H1 (cell line): ENCODE data around the gene FITM1. TPM values are rescaled to one million over a fixed set of nuclear protein-coding genes. Genes with fewer than 3 reads are reported as not detected.

Source experiments
- BCL11A ChIP-seq, 2 experiments: IDR thresholded peaks; one replicate each; pipeline ENCODE4 v1.6.1; 2011; ENCODE audit warnings: low read depth in 2 of 2, low read length in 2 of 2, mild to moderate bottlenecking in 2 of 2
- EP300 ChIP-seq, 2 experiments: IDR thresholded peaks; 1 replicate in 1 of 2; 2 replicates in 1 of 2; pipeline ENCODE4 v1.6.1; 2011 to 2012; ENCODE audit warnings: low read depth in 2 of 2, low read length in 2 of 2, mild to moderate bottlenecking in 2 of 2, borderline replicate concordance in 1 of 2, inconsistent platforms in 1 of 2, moderate library complexity in 1 of 2
- POLR2A ChIP-seq, 2 experiments: IDR thresholded peaks; 1 replicate in 1 of 2; 2 replicates in 1 of 2; pipeline ENCODE4 v1.6.1; 2011; ENCODE audit warnings: low read depth in 2 of 2, low read length in 2 of 2, mild to moderate bottlenecking in 2 of 2; ENCODE audit errors: control extremely low read depth in 1 of 2
- RAD21 ChIP-seq, 2 experiments: IDR thresholded peaks in 1 of 2; conservative IDR thresholded peaks in 1 of 2; 2 replicates each; pipeline ENCODE4 v1.6.1; 2011; ENCODE audit warnings: low read depth in 2 of 2, low read length in 2 of 2, improper control_type of control experiment in 1 of 2, inconsistent platforms in 1 of 2, mild to moderate bottlenecking in 1 of 2, moderate library complexity in 1 of 2
- SUZ12 ChIP-seq: fragments of 200-600 bp; sonication (generic); IDR thresholded peaks from 2 replicates; pipeline ENCODE4 v1.6.1; 2012; ENCODE audit warnings: mild to moderate bottlenecking, inconsistent platforms, low read length, moderate library complexity, mixed read lengths
- TCF12 ChIP-seq: IDR thresholded peaks from 2 replicates; pipeline ENCODE4 v1.6.1; 2011; ENCODE audit warnings: low read depth, mild to moderate bottlenecking, low read length
- polyA plus RNA-seq, 7 experiments: library from polyadenylated mRNA; depleted of rRNA in 3 of 7; stranded (reverse) in 5 of 7; unstranded in 2 of 7; fragments of >200 nt in 5 of 7; fragments of 200-250 nt in 2 of 7; gene quantifications; 1 replicate in 5 of 7; 2 replicates in 1 of 7; 4 replicates in 1 of 7; pipeline versions ENCODE4 v1.2.1 to v1.2.3, GENCODE V29; 2011 to 2013; ENCODE audit warnings: missing spikeins in 2 of 7, mixed read lengths in 2 of 7
- total RNA-seq: library from RNA; stranded (reverse); fragmentation: NEBNext Ultra II Directional; extraction: Animal tissue kit (Norgen Biotek cat#: 25700); gene quantifications from 2 replicates; pipeline ENCODE4 v1.2.1, GENCODE V29; 2021

The FITM1 gene
- total and polyA plus RNA-seq, 2 of the 8 experiments (the other 6 are each of a cell fraction or from before 2014, with no cell fraction given): 0.53 to 0.76 TPM

GRCh38 chr14:24086193-24086955 lies 44.1 kb upstream of the FITM1 start (continued):
- TF ChIP-seq RAD21 (IDR thresholded peaks at IDR 0.05 in 1 of 2, conservative IDR thresholded peaks at IDR 0.05 in 1 of 2; ENCODE audit: low read depth in 2 of 2, low read length in 2 of 2) (no peak), POLR2A (IDR thresholded peaks at IDR 0.05; ENCODE audit: control extremely low read depth in 1 of 2, low read depth in 2 of 2, low read length in 2 of 2) (no peak), BCL11A (IDR thresholded peaks at IDR 0.05; ENCODE audit: low read depth in 2 of 2, low read length in 2 of 2) (no peak), EP300 (IDR thresholded peaks at IDR 0.05; ENCODE audit: borderline replicate concordance in 1 of 2, low read depth in 2 of 2, low read length in 2 of 2) (no peak), TCF12 (no peak), SUZ12 (no peak)
